HG03520 (cell line): ENCODE measurements around the gene TNIP2.
"Not testable (repeated sequence)": the region's sequence is repeated elsewhere in the genome, so short reads cannot be mapped to it uniquely, and the experiment has no call there.

Experiments used
- ATAC-seq: cut with Tn5 transposase; IDR thresholded peaks from one replicate; pipeline ENCODE4 v1.9.1; 2021; ENCODE audit warnings: mild to moderate bottlenecking, moderate library complexity; ENCODE audit not compliant: unreplicated experiment

TNIP2 gene

GRCh38 chr4:2794486-2795299, 38.6 kb upstream of the TNIP2 start:
- no peak for ATAC-seq

GRCh38 chr4:2793586-2794485, 37.7 kb upstream of the TNIP2 start:
- ATAC-seq: no peak

DNA sequence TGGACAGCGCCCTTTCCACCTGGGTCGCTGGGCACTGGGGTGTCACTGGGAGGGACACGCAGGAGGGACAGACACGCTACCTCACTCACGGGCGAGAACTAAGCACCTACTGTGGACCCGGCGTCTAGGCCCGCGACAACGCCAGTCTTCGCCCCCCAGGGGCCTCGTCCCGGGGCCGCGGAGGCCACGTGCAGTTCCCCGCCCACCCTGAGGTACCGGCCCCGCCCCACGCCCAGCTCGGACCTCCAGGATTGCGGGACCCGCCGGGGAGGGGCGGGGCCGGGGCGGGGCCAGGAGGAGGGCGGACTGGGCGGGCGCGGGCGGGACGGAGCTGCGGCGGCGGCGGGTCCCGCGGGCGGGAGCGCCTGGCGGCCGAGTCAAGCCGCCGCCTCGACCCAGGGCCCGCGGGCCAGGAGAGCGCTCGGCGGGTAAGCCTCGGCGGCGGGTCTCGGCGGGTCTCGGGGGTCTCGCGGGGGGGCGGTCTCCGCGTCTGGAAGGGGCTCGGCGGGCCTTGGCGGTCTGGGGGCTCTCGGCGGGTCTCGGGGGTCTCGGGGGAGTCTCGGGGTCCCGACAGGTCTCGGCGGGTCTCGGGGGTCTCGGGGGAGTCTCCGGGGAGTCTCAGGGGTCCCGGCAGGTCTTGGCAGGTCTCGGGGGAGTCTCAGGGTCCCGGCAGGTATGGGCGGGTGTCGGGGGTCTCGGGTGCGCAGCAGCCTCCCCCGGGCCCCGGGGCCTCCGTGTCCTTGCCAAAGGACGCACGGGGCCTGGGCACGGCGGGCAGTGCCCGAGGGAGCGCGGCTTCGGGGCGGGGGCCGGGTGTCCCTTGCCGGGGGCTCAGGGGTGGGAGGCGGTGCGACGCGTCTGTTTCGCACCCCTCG, 36.8 kb upstream of the TNIP2 start, which contains the start of gene SH3BP2:
TSS of gene SH3BP2 (plus strand) at position 375 of the 875 bp plus-strand sequence. CDS start 27,533 bp downstream, outside the sequence.
- ATAC-seq: no peak

GRCh38 chr4:2792396-2792710, 36.2 kb upstream of the TNIP2 start:
- ATAC-seq: no peak

- no peak for ATAC-seq
Measured at GRCh38 chr4:2791518-2792395, 35.6 kb upstream of the TNIP2 start.

DNA sequence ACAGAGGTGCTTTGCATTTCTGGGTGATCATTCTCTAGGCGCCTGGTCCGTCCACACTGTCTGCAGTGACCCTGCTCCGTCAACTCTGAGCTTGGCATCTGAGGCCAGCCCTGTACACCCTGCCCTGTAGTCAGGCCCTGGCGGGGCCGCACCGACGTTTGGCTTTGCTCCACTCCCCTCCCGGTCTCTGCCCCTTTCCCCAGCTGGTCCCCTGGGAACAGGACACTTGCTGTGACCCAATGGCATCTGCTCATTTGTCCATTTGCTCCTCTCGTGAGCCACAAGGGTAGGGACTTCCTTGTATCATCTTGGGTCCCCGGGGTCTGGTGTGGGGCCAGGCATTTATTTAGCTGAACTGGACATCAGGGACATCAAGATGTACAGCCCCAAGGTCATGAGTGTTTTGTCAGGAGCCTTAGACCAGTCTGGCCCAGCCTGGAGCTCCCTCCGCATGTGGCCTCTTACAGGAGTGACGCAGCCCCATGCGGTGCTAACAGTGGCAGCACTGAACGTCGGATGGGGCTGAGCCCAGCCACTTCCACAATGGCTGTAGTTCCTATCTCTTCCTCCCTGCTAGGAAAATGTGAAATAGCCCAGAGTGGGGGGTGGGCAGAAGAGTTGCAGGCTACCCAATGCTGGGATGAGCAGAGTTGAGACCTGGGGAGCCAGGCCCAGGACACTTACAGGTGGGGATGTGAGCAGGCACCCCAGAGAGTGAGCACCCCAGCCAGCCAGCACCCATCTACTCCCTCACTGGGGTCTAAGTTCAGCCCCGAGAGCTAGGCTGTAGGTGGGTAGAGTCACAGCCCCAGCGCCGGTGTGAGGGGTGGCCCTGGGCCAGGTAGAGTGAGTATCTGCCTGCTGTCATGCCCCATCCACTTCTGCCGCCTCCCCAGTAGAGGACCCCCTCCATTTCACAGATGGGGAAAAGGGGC, 34.7 kb upstream of the TNIP2 start:
- ATAC-seq: no peak

GRCh38 chr4:2789793-2790582, 33.9 kb upstream of the TNIP2 start:
- ATAC-seq: no peak

GRCh38 chr4:2789351-2789750, 33.2 kb upstream of the TNIP2 start:
- ATAC-seq: no peak

DNA sequence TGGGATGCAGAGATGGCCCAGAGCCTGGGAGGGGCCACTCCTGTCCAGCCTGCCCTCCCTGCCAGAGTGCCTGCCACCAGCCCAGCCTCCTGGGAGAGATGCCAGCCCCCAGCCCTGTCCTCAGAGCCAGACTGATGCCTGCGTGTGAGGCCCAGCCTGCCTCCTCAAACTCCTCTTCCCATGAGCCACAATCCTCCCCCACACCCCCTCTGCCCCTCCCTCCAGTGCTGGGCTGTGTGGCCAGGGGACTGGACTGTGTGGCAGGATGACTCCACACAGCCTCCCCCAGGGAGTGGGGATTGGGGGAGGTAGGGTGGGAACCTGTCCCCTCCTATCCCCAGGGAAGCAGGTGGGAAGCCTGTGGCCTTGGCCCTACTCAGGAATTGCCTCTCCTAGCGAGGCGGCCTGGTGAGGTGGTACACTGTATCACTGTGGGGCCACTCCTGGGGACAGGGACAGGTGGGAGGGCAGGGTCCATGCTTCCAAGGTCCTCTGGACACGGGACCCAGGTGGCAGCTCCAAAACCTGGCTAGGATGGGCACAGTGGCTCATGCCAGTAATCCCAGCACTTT, 32.5 kb upstream of the TNIP2 start:
- no peak for ATAC-seq

DNA sequence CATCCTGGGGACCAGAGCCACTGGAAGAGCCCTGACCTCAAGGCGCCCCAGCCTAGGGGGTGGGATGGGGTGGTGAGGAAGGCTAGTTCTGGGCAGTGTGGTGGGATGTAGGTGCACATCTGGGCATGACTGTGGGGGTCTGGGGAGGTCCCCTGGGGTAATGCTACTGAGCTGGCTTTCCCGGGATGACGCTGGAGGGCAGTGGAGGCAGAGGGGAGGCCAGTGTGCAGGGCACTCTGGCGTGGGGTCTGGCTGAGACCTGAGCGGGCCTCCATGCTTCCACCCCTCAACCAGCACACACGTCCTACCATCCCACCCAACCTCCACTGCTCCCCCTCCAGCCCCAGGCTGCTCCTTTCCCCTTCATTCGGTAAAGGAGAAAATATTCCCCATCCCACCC, 32.0 kb upstream of the TNIP2 start:
- ATAC-seq: no peak

- ATAC-seq: peak; percentile 58
Measured at GRCh38 chr4:2787230-2788100, 31.3 kb upstream of the TNIP2 start.

DNA sequence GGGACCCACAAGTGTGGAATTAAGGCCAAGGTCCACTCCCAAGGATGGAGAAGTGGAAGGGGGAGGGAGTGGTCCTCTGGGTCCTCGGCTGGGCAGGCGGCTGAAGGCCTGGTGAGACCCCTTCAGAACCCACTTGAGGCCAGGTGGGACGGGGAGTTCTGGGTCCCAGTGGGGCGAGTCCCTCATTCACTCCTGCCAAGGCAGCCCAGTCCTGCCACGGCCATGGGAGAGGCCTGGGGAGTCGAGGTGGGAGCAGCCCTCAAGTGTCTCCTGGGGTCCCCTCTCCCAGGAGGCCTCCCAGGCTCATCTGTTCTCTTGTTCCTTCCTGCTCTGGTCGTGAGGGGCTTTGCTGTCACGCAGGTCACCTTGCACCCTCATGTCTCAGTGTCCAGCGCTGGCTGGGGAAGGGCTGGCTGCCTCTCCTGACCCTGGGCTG, 30.7 kb upstream of the TNIP2 start:
- no peak for ATAC-seq

GRCh38 chr4:2786152-2786671, 30.1 kb upstream of the TNIP2 start:
- no peak for ATAC-seq

GRCh38 chr4:2785613-2786012, 29.5 kb upstream of the TNIP2 start:
- no peak for ATAC-seq

- no peak for ATAC-seq
Measured at GRCh38 chr4:2783790-2784189, 27.7 kb upstream of the TNIP2 start.

- ATAC-seq: no peak
Measured at GRCh38 chr4:2781911-2782310, 25.8 kb upstream of the TNIP2 start.

GRCh38 chr4:2780643-2781042, 24.5 kb upstream of the TNIP2 start:
- not testable (repeated sequence) for ATAC-seq
